GM04504 (cell line): ENCODE measurements around the gene ARHGEF16.

Source experiments
- DNase-seq: peaks from one replicate; pipeline ENCODE4 v3.0.0-alpha.2; 2012; ENCODE audit warnings: low read depth

The ARHGEF16 gene

DNA sequence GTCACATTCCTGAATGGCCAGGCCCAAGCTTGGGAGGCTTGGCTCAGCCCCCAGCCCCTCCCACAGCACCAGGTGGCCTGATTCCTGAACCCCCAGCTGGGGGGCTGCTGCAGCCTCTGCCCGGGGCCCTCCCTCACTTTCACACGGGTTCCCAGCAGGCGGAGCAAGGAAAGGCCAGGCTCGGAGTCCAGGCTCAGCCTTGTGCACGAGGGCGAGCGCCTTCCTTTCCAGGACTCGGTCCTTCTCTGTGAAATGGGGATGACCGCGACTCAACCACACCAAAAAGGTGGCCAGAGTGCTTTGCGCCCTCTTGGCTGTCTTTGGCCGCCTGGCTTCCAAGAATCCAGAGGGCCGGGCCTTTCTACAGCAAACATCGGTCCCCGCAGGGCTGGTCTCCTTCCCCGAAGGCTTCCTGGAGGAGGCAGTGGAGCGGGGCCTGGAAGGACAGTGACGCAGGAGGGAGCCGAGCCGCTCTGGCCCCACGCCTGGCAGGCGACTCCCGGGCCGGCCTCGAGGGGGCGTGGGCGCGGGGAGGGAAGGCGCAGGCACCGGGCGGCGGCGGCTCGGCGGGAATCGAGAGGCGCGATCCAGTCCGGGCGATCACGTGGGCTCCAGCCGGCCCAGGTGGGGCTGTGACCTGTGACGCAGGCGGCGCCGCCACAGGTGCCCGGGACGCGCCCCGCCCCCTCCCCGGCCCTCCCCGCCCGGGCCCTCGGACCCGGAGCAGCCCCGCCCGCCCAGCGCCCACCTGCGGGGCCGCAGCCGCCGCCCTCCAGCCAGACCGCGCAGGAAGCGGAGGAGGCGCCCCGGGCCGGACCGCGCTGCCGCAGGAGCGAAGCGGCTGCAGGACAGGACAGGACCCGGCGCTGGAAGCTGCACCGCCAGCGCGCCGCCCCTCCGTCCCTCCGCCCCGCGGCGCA, at the start of gene ARHGEF16:
TSS of gene ARHGEF16 (plus strand) at position 775 of the 920 bp plus-strand sequence. CDS start 8,420 bp downstream, outside the sequence.
- DNase-seq, result peak; percentile 1

DNA sequence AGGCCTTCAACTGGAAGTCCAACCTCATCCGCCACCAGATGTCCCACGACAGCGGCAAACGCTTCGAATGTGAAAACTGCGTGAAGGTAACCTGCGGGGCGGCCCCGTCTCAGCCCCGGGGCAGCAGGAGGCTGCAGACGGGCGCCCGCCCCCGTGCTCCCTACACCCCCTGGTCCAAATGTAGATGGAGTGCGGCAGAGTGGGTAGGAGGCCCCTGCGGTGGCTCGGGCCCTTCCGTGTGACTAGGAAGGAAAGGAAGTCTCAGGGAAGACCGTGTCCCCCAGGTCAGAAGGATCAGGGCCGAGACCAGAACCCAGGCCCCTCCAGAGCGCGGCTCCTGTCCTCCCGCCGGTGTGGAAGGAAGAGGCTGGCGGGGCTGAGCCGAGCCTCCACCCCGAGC, 49.7 kb upstream of the ARHGEF16 start:
- DNase-seq, result no peak

DNA sequence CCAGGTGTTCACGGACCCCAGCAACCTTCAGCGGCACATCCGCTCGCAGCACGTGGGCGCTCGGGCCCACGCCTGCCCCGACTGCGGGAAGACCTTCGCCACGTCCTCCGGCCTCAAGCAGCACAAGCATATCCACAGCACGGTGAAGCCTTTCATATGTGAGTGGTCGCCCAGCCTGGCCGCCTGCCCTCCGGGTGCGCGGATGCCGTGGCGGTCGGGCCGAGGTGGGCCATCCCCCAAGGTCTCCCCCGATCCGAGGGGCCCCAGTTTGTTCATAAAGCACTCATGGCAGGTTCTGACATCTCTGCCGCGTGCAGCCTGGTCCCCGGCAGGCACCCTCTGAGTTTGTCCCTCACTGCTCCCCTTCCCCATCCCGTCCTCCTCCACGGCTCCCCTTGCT, 49.0 kb upstream of the ARHGEF16 start:
- no peak for DNase-seq

DNA sequence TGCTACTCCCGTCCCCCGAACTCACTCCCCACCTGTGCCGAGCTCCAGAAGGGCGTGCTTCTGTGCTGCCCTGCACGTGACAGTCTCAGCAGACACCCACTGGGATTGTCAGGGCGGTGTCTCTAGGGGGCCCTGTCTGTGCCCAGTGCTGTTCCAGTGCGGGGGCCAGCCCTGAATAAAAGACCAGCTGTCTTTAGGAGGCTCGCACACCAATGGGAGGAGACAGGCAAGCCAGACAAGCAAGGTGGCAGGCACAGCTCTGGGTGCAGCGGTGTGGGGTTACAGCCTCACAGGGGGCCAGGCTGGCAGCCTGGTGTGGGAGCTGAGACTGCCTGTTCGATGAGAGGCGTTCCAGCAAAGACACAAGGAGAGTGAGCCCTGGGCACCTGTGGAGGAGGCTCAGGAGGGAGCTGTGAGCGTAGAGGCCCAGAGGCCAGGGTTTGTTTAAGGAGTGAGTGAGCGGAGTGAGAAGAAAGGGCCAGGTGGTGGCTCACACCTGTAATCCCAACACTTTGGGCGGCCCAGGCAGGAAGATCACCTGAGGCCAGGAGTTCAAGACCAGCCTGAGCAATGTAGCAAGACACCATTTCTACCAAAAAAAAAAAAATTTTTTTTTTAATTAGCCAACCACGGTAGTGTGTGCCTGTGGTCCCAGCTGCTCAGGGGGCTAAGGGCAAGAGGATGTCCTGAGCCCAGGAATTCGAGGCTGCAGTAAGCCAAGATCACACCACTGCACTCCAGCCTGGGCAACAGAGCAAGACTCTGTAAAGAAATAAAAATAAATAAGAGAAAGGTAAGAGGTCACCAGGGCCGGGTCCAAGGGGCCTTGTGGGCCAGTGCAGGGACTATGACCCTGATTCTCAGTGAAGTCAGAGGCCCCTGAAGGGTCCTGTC, 48.2 kb upstream of the ARHGEF16 start:
- DNase-seq, result no peak

DNA sequence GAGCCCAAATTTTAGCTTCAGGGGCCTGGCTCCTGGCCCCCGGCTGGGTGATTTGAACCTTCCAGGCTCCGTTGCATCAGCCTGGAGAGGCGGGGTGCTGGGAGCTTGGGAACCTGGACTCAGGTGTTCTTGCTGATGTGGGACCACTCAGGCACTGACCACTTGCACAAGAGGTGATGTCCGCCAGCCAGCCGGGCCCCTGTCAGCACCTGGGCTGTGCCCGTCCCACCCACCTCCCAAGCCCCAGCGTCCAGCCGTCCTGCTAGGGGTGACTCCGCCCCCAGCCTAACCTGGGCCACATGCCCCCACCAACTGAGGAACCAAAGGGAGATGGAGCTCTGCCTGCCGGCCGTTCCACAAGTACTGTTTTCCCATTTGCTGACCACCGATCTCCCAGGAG, 47.4 kb upstream of the ARHGEF16 start:
- no peak for DNase-seq

DNA sequence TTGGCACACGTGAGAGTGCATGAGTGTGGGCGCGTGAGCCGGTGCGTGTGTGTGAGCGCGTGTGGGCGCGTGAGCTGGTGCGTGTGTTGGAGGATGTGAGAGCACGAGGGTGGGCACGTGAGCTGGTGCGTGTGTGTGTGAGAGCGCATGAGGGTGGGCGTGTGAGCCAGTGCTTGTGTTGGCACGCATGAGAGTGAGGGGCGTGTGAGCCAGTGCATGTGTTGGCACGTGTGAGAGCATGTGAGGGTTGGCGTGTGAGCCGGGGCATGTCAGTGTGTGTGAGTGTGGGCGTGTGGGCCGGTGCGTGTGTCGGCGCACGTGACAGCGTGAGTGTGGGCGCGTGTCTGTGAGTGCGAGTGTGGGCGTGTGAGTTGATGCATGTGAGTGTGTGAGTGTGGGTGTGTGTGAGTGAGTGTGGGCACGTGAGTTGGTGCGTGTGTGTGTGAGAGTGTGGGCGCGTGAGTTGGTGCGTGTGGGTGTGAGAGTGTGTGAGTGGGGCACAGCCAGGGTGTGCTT, 45.7 kb upstream of the ARHGEF16 start:
- DNase-seq, result no peak

DNA sequence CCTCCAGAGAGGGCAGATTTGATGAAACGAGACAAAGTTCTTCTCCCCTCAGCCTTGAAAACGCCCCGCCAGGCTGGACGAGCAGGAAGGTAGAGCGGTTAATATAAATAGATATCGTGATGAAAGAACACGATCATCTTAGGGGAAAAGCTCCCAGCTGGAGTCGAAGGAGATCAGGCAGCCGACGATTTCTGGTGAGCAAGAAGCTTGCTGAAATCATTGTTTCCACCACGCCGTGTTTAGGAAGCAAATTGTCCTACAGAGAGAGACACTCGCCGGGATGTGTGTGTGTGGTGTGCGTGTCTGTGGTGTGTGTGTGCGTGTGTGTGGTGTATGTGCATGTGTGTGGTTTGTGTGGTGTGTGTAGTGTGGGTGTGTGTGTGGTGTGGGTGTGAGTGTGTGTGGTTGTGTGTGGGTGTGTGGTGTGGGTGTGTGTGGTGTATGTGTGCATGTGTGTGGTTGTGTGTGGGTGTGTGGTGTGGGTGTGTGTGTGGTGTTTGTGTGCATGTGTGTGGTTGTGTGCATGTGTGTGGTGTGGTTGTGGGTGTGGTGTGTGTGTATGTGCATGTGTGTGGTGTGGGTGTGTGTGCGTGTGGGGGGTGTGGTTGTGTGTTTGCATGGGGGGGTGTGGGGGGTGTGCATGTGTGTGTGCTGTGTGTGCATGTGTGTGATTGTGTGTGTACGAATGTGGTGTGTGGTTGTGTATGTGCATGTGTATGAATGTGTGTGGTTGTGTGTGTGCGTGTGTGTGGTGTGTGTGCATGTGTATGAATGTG, 44.9 kb upstream of the ARHGEF16 start:
- no peak for DNase-seq

DNA sequence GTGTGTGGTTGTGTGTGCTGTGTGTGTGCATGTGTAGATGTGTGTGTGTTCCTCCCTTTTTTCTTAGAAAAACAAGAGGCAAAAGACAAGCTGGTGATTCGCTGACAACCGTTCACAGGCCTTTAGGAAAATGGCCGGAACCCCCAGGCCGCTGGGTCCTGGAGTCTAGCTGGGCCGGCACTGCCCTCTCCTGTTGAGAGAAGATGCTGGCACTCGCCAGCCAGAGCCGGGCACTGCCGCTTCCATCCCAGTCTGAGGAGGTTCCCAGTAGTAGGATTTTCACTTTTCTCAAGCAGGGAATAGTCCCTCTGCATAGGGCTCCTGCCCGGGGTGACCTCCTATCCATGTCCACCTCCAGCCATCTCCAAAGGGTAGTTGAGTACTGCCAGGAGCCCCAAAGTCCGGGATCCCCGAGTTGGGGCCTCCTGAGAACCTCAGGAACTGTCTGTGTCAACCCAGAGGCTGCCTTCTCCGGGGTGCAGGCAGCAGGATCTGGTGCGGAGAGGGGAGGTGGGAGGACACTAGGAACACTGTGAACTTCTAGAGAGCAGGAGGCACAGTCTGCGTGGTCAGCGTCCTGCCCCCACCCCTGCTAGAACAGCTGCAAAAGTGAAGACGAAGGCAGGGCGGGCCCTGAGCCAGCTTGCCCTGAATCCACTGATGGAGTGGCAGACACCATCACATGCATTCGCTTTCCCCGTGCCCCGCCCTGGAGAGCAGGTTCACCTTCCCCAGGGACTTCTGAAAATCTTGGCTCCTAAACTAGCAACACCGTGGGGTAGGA, 44.1 kb upstream of the ARHGEF16 start:
- DNase-seq, result peak; percentile 28

DNA sequence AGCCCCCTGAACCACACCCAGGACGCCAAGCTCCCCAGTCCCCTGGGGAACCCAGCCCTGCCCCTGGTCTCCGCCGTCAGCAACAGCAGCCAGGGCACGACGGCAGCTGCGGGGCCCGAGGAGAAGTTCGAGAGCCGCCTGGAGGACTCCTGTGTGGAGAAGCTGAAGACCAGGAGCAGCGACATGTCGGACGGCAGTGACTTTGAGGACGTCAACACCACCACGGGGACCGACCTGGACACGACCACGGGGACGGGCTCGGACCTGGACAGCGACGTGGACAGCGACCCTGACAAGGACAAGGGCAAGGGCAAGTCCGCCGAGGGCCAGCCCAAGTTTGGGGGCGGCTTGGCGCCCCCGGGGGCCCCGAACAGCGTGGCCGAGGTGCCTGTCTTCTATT, 42.7 kb upstream of the ARHGEF16 start:
- DNase-seq, result no peak

DNA sequence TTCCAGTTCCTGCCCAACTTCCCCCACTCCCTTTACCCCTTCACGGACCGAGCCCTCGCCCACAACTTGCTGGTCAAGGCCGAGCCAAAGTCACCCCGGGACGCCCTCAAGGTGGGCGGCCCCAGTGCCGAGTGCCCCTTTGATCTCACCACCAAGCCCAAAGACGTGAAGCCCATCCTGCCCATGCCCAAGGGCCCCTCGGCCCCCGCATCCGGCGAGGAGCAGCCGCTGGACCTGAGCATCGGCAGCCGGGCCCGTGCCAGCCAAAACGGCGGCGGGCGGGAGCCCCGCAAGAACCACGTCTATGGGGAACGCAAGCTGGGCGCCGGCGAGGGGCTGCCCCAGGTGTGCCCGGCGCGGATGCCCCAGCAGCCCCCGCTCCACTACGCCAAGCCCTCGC, 42.1 kb upstream of the ARHGEF16 start:
- DNase-seq, result no peak

DNA sequence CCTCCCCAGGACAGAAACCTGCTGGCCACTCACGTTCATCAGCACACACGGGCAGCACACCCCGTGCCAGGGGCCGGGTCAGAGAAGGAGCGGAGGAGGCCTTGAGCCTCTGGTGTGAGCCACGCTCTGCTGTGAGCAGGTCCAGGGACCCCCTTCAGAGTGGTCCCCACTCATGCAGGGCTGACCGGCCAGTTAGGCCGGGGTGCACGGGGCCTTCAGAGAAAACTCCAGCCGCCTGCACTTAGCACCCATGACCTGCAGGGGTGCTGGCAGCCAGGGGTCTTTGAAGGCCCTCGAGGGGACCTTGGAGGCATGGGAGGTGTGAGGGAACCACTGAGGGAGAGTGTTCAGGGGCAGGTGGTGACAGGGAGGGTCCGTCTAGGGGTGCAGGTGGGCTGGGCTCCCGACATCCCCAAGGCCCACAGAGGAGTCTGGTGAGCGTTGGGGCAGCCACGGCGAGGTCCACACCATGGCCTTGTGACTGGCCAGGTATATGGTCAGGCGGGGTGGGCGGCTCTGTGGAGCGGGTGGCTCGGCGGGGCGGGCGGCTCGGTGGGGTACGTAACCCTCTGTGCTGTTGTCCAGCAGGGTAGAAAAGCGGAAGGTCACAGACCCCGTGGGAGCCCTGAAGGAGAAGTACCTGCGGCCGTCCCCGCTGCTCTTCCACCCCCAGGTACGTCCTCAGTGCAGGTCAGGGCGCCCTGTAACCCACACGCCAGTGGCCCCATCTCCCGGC, 40.3 kb upstream of the ARHGEF16 start:
- DNase-seq, result no peak

DNA sequence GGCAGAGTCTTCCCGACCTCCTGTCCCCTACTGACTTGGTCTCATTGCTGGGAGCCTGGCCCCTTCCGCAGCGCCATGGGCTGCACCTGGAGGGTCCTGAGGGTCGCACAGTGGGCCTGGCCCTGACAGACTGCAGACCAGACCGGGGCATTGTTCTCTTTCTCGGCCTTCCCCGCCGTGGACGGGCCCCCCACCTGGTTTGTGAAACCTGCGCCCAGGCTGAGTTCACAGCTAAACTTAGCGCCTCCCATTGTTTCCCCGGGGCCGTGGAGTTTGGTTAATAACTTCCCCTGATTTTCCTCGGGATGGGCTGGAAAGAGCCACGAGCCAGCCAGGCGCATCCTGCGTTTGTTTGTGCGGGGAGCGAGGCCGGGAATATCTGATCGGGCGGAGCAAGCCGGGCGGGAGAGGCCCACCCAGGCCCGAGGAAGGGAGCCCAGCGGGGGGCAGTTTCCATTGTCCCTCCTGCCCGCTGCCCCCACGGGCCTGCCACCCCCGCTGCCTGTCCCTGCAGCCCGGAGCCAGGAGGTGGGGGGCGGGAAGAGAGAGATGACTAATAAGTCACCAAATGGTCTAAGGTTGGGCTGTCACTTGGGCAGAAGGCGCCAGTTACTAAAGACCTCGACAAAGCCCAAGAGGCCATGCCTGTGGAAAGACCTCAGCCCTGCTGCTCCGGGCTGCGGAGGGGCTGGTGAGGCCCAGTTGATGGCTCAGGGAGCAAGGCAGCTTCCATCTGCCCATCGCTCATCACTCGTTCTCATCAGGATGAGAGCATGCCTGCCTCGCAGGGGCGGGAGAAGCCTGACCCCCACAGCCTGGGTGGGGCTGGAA, 39.0 kb upstream of the ARHGEF16 start:
- no peak for DNase-seq

DNA sequence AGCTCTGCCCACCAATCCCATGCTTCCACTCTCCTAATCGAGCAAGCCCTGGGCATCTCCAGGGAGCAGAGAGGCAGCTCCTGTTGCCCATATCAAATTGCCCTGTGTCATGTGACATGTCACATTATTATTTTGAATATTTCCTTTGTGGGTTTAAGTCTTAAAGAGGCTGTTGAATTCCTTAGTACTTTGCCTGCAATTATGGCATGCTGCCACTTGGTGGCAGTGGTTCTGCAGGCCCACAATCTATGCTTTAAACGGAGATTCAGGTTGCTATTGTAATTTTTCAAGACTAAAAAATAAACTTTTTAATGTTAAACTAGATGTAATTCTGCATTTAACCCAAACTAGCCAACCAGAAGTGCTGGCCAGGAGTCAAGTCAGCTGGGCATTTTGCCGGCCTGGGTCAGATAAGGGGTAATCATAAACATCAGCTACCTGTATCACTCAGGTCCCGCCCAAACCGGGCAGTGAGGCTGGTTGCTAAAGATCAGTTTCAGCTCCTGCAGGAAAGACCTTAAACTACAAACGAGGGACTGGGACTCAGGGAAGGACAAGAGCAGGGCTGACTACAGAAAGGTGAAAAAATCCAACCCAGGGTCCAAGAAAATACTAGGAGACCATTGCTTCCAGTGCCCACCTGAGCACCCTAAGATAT, 37.3 kb upstream of the ARHGEF16 start:
- DNase-seq, result no peak

DNA sequence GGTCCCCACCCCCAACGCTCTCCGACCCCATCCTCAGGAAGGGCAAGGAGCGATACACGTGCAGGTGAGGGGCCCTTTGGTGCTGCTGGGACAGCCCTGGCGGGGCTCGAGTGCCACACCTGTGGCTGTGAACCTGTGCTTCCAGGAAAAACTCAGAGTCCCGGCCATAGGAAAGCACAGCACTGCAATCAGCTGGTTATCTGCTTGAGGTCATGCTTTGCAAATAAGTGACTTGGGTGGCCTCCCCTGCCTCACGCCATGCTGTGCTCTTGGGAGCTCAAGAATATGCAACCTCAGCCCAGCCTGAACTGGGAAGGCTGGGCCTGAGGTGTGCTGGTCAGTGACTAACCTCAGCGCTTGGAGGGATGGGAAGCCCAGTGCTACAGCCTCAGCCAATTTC, 36.5 kb upstream of the ARHGEF16 start:
- DNase-seq, result no peak

DNA sequence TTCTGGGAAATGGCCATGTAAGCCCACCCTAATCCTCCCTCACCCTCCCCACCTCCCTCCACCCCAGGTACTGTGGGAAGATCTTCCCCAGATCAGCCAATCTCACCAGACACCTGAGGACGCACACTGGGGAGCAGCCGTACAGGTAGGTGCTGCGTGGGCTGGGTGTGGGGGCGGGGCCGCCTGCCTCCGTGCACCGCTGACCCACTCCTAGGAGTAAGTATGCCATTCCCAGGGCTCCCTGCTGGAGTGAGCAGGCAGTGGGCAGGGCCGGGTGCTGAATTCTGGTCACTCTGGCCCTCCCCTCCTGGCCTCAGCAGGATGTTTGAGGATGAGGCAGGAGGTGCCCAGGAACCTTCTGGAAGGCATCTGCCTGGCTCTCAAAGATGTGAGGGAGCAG, 35.9 kb upstream of the ARHGEF16 start:
- no peak for DNase-seq

DNA sequence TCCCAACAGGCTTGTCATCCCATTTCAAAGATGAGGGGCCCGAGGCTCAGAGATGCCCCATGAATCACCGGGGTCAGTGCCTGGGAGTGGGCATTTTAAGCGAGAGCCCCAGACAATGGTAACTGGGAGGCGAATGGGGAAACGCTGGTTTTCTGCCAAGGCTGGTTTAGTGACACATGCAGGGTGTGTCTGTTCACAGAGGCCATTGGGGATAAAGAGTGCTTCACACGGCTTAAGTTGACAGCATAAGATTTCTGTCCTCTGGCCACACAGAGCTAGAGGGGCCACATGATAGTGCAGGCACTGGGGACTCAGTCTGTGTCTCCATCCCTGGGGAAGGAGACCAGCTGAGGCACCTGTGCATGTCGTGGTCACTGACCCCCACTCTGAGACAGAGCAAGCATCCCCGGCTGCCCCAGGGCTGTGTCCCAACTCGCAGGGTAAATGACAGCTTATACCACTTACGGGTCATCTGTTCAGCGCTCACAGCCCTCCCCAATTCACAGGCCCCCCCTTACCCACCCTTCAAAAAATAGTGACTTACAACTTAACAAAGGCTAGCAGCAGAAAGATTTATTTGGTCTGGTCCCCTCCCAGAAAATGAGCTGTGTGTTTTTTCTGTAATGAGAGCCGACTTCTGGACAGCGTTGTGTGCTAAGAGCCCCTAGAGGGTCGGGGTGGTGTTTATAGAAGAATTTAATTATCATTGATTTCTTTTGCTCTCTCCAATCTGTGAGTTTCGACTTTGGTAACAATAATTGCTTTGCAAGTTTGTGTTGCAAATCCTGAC, 34.9 kb upstream of the ARHGEF16 start:
- no peak for DNase-seq

DNA sequence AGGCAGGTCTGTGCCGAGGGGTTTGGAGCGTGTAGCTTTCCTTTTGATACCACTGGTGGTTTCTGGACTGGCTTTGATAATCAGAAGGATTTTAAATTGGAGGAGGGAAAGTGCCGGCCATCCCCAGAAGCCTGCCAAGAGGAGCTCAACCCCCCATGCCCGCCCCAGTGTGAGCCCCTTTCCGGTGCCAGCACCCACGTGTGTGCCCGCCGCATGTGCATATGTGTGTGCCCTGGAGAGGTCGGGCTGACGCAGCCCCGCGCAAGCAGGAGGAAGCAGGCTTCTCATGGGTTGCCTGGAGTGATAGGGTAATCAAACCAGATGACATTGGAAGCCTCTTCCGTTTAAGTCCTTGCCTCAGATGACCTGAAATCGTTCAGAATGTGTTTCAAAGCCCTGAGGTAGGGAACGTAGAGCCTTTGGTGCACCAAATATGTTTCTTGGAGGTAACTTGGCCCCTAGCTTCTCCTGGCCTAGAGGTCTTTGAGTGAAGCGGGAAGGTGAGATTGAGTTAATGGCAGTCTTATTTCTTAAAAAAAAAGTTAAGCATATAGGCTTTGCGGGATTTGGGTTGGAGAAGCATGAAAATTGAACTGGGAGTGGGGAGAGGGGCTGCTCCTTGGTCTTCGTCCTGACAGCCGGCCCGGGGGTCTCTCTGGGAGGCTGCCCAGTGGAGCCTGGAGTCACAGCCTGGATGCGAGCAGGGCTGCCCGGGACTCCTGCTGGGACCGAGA, 34.1 kb upstream of the ARHGEF16 start:
- no peak for DNase-seq
